Vagina (tissue), 2 donors: Measurements from ENCODE around the gene RHOU.

ENCODE experiments used
- CTCF ChIP-seq, 3 experiments: fragments of 450-650 bp in 2 of 3; fragments of 200-600 bp in 1 of 3; sonication (generic) in 1 of 3; IDR thresholded peaks; one replicate each; pipeline ENCODE4 v1.5.1; 2017 to 2019; ENCODE audit warnings: antibody characterized with exemption in 3 of 3, mild to moderate bottlenecking in 2 of 3, moderate library complexity in 2 of 3
- POLR2A ChIP-seq, 2 donors: fragments of 450-650 bp; IDR thresholded peaks; one replicate each; pipeline ENCODE4 v1.6.1; 2017; ENCODE audit warnings: antibody characterized with exemption in 2 of 2, mild to moderate bottlenecking in 2 of 2, moderate library complexity in 2 of 2
- POLR2AphosphoS5 ChIP-seq, 2 donors: sonication (generic); formaldehyde crosslinking; IDR thresholded peaks; one replicate each; pipeline ENCODE4 v1.9.0; 2017; ENCODE audit warnings: antibody characterized with exemption in 2 of 2, mild to moderate bottlenecking in 2 of 2, low read depth in 1 of 2; ENCODE audit not compliant: insufficient read depth in 1 of 2

GRCh38 chr1:228733576-228733975 is 1.7 kb upstream of the RHOU start:
- TF ChIP-seq CTCF (IDR thresholded peaks at IDR 0.05), result no peak
- no peak for TF ChIP-seq POLR2AphosphoS5 (IDR thresholded peaks at IDR 0.05; ENCODE audit: insufficient read depth in 1 of 2, low read depth in 1 of 2)
- TF ChIP-seq POLR2A (IDR thresholded peaks at IDR 0.05), result no peak
